Smooth muscle cell (in vitro differentiated cells): Measurements from ENCODE around the gene TPRN. TPM values are rescaled to one million over a fixed set of nuclear protein-coding genes. Genes with fewer than 3 reads are reported as not detected.
A peak's percentile ranks its signal among the peaks of the same experiment; 100 is the strongest.
"Not testable (repeated sequence)": the region's sequence is repeated elsewhere in the genome, so short reads cannot be mapped to it uniquely, and the experiment has no call there.

Experiments used
- DNase-seq: peaks from one replicate; lab custom pipeline; 2025; ENCODE audit not compliant: unreplicated experiment; lab: John Stamatoyannopoulos, UW
- H2AFZ ChIP-seq: fragments of 200-600 bp; sonication (generic); 2 replicates; pipeline ENCODE4 v1.6.0; 2016; ENCODE audit warnings: antibody characterized with exemption, low read depth, mild to moderate bottlenecking
- H3F3A ChIP-seq: fragments of 200-600 bp; sonication (generic); 2 replicates; pipeline ENCODE4 v1.6.0; 2017; ENCODE audit warnings: antibody characterized with exemption, low read depth
- H3K27ac ChIP-seq: fragments of 200-600 bp; sonication (generic); 2 replicates; pipeline ENCODE4 v1.5.1; 2016; ENCODE audit warnings: low read depth, mild to moderate bottlenecking
- H3K27me3 ChIP-seq: fragments of 200-600 bp; sonication (generic); 2 replicates; pipeline ENCODE4 v1.6.1; 2016; ENCODE audit warnings: low read depth, mild to moderate bottlenecking
- H3K36me3 ChIP-seq: fragments of 200-600 bp; sonication (generic); 2 replicates; pipeline ENCODE4 v1.5.1; 2016; ENCODE audit warnings: low read depth
- H3K4me1 ChIP-seq: fragments of 200-600 bp; sonication (generic); 2 replicates; pipeline ENCODE4 v1.5.1; 2016; ENCODE audit warnings: low read depth
- H3K4me2 ChIP-seq: fragments of 200-600 bp; sonication (generic); 2 replicates; pipeline ENCODE4 v1.6.0; 2016; ENCODE audit warnings: mild to moderate bottlenecking
- H3K4me3 ChIP-seq: fragments of 200-600 bp; sonication (generic); 2 replicates; pipeline ENCODE4 v1.5.1; 2016; ENCODE audit warnings: mild to moderate bottlenecking
- H3K79me2 ChIP-seq: fragments of 200-600 bp; sonication (generic); 2 replicates; pipeline ENCODE4 v1.6.0; 2016; ENCODE audit warnings: low read depth, mild to moderate bottlenecking
- H3K9ac ChIP-seq: fragments of 200-600 bp; sonication (generic); 2 replicates; pipeline ENCODE4 v1.6.0; 2016; ENCODE audit warnings: low read depth
- H3K9me3 ChIP-seq: fragments of 200-600 bp; sonication (generic); replicated peaks from 2 replicates; pipeline ENCODE4 v1.5.1; 2016; ENCODE audit warnings: low read depth
- H4K20me1 ChIP-seq: fragments of 200-600 bp; sonication (generic); 2 replicates; pipeline ENCODE4 v1.6.0; 2016; ENCODE audit warnings: low read depth
- WGBS: methylation state at CpG from one replicate; pipeline ENCODE4 v1.1.7; 2016; ENCODE audit warnings: low lambda C conversion rate; 5-methylcytosine and 5-hydroxymethylcytosine counted together
- polyA plus RNA-seq: library from polyadenylated mRNA; unstranded; fragments of >200 nt; fragmentation: Nextera tagmentation; extraction: Ambion mirVana; gene quantifications from 2 replicates; pipeline ENCODE4 v1.2.1, GENCODE V29; 2016
- total RNA-seq: library from RNA; depleted of rRNA; stranded (reverse); fragments of >200 nt; gene quantifications from 2 replicates; pipeline ENCODE4 v1.2.3, GENCODE V29; 2014
- TF ChIP-seq, protein P1 (sequence below): fragments of 200-600 bp; sonication (generic); IDR thresholded peaks from 2 replicates; pipeline ENCODE4 v1.5.1; 2017; ENCODE audit warnings: borderline replicate concordance, mild to moderate bottlenecking, antibody characterized with exemption; ENCODE audit not compliant: insufficient read depth, poor library complexity, severe bottlenecking

The TPRN gene
- total and polyA plus RNA-seq, 2 experiments from 2014 or later, result 4.0 to 19.0 TPM

DNA sequence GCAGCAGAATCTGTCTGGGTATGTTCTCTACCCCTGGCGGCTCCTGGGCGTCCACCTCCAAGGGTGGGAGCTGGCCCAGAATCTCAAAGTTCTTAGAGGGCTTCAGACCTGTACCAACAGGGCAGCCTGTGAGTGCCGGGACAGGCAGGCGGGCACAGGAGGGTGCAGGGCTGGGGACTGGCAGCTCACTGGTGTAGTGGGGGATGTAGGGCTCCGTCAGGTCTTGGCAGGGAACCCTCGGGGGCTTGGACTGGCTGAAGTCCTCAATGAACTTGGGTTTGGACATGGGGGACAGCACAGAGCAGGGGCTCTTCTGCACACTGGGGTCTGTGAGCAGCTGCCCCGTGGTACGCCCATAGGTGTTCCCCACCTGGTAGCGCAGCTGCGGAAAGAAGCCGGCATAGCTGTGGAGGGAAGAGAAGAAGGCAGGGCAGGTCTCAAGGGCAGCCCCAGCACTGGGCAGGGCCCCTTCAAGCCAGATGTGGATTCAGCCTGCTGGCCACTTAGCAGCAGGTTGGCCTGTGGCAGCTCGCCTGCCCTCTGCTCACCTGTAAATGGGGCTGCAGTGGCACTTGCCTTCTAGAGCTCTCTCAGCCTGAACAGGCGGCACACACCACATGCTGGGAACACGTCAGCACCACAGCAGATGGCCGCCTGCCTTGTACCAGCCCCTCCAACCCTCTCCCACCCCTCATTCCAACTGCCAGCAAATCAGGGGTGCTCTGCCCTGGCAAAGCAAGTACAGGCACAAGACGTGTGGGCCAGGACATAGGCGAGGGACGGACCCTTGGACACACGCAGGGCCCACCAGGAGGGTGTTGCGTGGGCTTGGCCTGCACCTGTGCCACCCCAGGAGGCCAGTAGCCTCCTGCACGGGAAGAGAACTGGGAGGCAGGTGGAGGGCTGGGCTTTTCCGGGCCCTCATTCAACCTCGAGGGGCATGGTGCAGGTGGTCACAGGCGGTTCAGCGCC, 45.2 kb upstream of the TPRN start:
- no peak overlapping the region for H3K9ac ChIP-seq
- H3K4me2 ChIP-seq, result no peak overlapping the region
- H4K20me1 ChIP-seq, result peaks cover 28% of the 10 kb centered on the region
- H3K27ac ChIP-seq, result no peak overlapping the region
- H3K9me3 ChIP-seq, result no peaks in the 10 kb centered on the region
- peaks cover 5% of the 10 kb centered on the region for H3K4me1 ChIP-seq
- H3K4me3 ChIP-seq, result no peak overlapping the region
- no peak overlapping the region for H2AFZ ChIP-seq
- no peak for DNase-seq
- TF ChIP-seq, protein P1, sequence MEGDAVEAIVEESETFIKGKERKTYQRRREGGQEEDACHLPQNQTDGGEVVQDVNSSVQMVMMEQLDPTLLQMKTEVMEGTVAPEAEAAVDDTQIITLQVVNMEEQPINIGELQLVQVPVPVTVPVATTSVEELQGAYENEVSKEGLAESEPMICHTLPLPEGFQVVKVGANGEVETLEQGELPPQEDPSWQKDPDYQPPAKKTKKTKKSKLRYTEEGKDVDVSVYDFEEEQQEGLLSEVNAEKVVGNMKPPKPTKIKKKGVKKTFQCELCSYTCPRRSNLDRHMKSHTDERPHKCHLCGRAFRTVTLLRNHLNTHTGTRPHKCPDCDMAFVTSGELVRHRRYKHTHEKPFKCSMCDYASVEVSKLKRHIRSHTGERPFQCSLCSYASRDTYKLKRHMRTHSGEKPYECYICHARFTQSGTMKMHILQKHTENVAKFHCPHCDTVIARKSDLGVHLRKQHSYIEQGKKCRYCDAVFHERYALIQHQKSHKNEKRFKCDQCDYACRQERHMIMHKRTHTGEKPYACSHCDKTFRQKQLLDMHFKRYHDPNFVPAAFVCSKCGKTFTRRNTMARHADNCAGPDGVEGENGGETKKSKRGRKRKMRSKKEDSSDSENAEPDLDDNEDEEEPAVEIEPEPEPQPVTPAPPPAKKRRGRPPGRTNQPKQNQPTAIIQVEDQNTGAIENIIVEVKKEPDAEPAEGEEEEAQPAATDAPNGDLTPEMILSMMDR, result no peak
- 95% methylated on average over 25 of the region's 25 CpGs for WGBS
- H3K79me2 ChIP-seq, result peaks cover 22% of the 10 kb centered on the region
- no peaks in the 10 kb centered on the region for H3K27me3 ChIP-seq
- H3F3A ChIP-seq, result peaks cover 20% of the 10 kb centered on the region
- H3K36me3 ChIP-seq, result no peaks in the 10 kb centered on the region

DNA sequence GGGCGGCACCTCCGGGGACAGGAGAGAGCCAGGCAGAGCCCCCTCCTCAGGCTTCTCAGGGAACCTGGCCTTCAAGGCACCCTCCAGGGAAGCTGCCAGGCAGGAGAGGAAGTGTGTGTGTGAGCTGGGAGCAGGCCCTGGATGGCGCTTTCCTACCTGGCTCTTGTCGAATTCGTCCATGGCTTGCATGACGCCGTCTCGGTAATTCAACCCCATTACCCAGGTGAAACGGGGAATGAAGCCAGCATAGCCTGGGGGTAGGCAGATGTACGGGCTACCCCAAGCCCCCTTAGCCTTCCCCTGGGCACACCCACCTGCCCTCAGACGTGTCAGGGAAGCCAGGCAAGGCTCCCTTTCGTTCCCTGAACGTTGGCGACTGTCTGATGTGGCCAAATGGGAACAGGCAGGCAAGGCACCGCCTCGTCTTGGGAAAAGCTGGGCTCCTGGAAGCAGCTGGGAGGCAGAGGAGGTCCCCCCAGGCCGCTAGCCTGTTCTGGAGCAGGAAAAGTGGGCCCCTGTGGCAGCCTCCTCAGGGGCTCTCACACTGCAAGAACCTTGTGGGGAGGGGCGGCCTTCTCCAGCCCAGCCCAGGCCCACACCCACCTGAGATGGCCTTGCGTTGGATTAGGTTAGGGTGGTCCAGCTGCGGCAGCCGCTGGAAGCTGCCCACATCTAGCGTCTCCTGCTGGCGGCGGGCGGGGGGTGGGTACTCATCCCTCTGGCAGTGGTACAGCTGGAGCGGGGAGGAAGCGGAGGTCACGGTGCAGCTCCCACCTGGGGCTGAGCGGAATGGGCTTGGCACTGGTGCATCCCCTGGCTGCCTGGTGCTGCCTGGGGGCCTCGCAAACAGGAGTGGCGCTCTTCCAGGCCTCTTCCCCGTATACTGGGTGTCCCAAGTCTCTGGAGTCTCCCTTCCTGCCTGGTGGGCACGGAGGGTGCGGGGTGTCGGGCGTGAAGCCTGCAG, 44.2 kb upstream of the TPRN start:
- 72% methylated on average over 36 of the region's 36 CpGs for whole genome bisulfite sequencing
- no peak for DNase-seq
- Histone ChIP-seq H3F3A (peaks cover 25% of the 10 kb centered on the region), H3K4me1 (peaks cover 5% of the 10 kb centered on the region), H3K27ac (no peak overlapping the region), H3K9me3 (no peaks in the 10 kb centered on the region), H3K79me2 (peaks cover 23% of the 10 kb centered on the region), H3K4me3 (no peak overlapping the region), H2AFZ (no peak overlapping the region), H3K27me3 (no peaks in the 10 kb centered on the region), H4K20me1 (peaks cover 28% of the 10 kb centered on the region), H3K4me2 (no peak overlapping the region), H3K36me3 (no peaks in the 10 kb centered on the region), H3K9ac (no peak overlapping the region)
- TF ChIP-seq, protein P1, result no peak

DNA sequence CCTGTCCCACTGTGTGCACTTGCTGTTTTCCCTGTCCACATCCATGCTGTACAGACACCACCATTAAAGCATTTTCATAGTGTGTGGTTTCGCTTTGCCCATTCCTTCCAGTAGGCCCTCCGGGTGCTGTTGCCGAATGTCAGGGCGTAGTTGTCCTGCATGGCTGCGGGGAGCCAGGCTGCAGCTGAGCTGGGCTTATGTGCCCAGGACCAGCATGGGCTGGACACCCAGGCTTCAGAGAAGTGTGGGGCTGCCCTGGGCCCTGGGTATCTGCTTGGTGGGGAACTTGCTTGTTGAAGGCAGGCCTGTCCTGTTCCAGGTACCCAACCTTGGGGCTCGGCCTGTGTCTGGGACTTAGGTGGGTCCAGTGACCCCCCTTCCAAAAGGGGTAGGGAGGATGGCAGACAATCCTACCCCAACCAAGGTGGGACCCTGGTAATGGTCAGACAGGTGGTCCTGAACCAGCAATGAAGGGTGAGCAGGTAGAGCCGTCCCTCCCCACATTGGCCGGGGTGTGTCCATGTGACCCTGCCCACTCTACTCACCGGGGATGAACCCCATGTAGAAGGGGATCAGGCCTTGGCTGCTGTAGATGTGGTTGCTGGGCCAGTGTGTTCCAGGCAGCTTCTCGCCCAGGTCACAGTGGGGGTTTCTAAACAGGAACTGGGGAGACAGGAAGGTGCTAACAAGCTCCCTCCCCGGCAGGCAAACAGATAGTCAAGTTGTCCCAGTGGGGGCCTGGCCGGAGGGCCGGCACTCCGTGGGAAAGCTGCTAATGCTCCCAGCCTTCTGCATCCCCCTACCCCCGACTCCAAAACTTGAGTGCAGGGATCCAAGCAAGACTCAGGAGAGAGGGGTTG, 43.3 kb upstream of the TPRN start:
- Histone ChIP-seq H3K9ac (no peak overlapping the region), H3K4me1 (peaks cover 5% of the 10 kb centered on the region), H3K4me2 (no peak overlapping the region), H3K79me2 (peaks cover 32% of the 10 kb centered on the region), H4K20me1 (peaks cover 28% of the 10 kb centered on the region), H2AFZ (no peak overlapping the region), H3K27me3 (no peaks in the 10 kb centered on the region), H3F3A (peaks cover 25% of the 10 kb centered on the region), H3K4me3 (no peak overlapping the region), H3K27ac (no peak overlapping the region), H3K9me3 (no peaks in the 10 kb centered on the region), H3K36me3 (no peaks in the 10 kb centered on the region)
- TF ChIP-seq, protein P1, result no peak
- 73% methylated on average over 15 of the region's 15 CpGs for WGBS
- DNase-seq, result no peak

DNA sequence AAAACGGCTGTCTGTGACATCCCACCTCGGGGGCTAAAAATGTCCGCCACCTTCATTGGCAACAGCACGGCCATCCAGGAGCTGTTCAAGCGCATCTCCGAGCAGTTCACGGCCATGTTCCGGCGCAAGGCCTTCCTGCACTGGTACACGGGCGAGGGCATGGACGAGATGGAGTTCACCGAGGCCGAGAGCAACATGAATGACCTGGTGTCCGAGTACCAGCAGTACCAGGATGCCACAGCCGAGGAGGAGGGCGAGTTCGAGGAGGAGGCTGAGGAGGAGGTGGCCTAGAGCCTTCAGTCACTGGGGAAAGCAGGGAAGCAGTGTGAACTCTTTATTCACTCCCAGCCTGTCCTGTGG, 42.7 kb upstream of the TPRN start:
- Histone ChIP-seq H3K4me2 (peak overlapping the region; percentile 100), H3F3A (peaks cover 25% of the 10 kb centered on the region), H3K79me2 (peaks cover 38% of the 10 kb centered on the region), H4K20me1 (peaks cover 28% of the 10 kb centered on the region)
- 94% methylated on average over 18 of the region's 18 CpGs for WGBS
- H3K9ac ChIP-seq, H2AFZ ChIP-seq, H3K9me3 ChIP-seq, H3K27me3 ChIP-seq, H3K27ac ChIP-seq, H3K4me3 ChIP-seq, H3K4me1 ChIP-seq, H3K36me3 ChIP-seq, DNase-seq: not testable (repeated sequence)
